HepG2 (cell line): ENCODE measurements around the gene PSMC3IP. TPM values are rescaled to one million over a fixed set of nuclear protein-coding genes. Genes with fewer than 3 reads are reported as not detected.

Experiments used
- ATAC-seq: fragments of 200-7000 bp; cut with Tn5 transposase; 3 replicates; pipeline ENCODE4 v1.9.1; 2020; ENCODE audit warnings: mild to moderate bottlenecking, moderate library complexity
- BruUV-seq: library from RNA; stranded (reverse); fragments of 400-500 nt; replicated peaks from 2 replicates; lab custom pipeline; 2021; lab: Mats Ljungman, UMichigan
- CTCF ChIA-PET: fragments of 300-600 bp; formaldehyde crosslinking; extraction: SDS; loops from one replicate; lab custom pipeline; 2021; ENCODE audit warnings: low total read pairs, inconsistent platforms, low intra/inter-chr PET ratio; lab: Yijun Ruan, JAX
- POLR2A ChIA-PET: fragments of 350-600 bp; sonication (Branson Sonifier 250); formaldehyde crosslinking; loops from one replicate; lab custom pipeline; 2020; ENCODE audit warnings: antibody characterized with exemption, inconsistent platforms; lab: Yijun Ruan, JAX
- DNase-seq: peaks from one replicate; pipeline ENCODE4 v3.0.0-alpha.2; 2015; ENCODE audit warnings: low spot score
- FAIRE-seq: peaks from 3 replicates; lab custom pipeline; 2011; peaks lifted over from hg19 to GRCh38; lab: Jason Lieb, UNC
- H2AFZ ChIP-seq: one replicate; pipeline ENCODE4 v1.6.1; 2011; ENCODE audit warnings: low read length, inconsistent platforms
- H3K27ac ChIP-seq: fragments of 300-600 bp; 3 replicates; pipeline ENCODE4 v1.8.0; 2011; ENCODE audit warnings: mixed run types, mild to moderate bottlenecking, mixed read lengths, low read length, inconsistent platforms; ENCODE audit not compliant: insufficient read depth; ENCODE audit errors: extremely low read length
- H3K27me3 ChIP-seq, 2 experiments: fragments of 200-600 bp in 1 of 2; 2 replicates in 1 of 2; 3 replicates in 1 of 2; pipeline versions ENCODE4 v1.6.0 to v1.8.0; 2011; ENCODE audit warnings: low read length in 2 of 2, mild to moderate bottlenecking in 2 of 2, moderate library complexity in 2 of 2, inconsistent platforms in 1 of 2; ENCODE audit not compliant: insufficient read depth in 2 of 2, control insufficient read depth in 1 of 2
- H3K36me3 ChIP-seq, 2 experiments: fragments of 200-600 bp in 1 of 2; replicated peaks in 1 of 2; 2 replicates in 1 of 2; 3 replicates in 1 of 2; pipeline versions ENCODE4 v1.5.1 to v1.8.0; 2011; ENCODE audit warnings: low read length in 2 of 2, inconsistent platforms in 1 of 2; ENCODE audit not compliant: insufficient read depth in 2 of 2, control insufficient read depth in 1 of 2
- H3K4me1 ChIP-seq: 2 replicates; pipeline ENCODE4 v1.5.1; 2012; ENCODE audit warnings: low read length, inconsistent platforms; ENCODE audit not compliant: insufficient read depth
- H3K4me2 ChIP-seq: 2 replicates; pipeline ENCODE4 v1.6.0; 2011; ENCODE audit warnings: low read depth, low read length, inconsistent platforms
- H3K4me3 ChIP-seq, 3 experiments: fragments of 200-600 bp in 1 of 3; sonication (generic), shearing (Covaris generic) in 1 of 3; replicated peaks in 1 of 3; 2 replicates each; pipeline ENCODE4 v1.5.1; 2011 to 2016; ENCODE audit warnings: low read length in 3 of 3, inconsistent platforms in 2 of 3, low read depth in 2 of 3, mild to moderate bottlenecking in 2 of 3, control low read depth in 1 of 3, mixed read lengths in 1 of 3; ENCODE audit not compliant: insufficient read depth in 1 of 3
- H3K79me2 ChIP-seq: one replicate; pipeline ENCODE4 v1.6.1; 2011; ENCODE audit warnings: low read length, inconsistent platforms; ENCODE audit not compliant: insufficient read depth
- H3K9ac ChIP-seq: 2 replicates; pipeline ENCODE4 v1.6.0; 2011; ENCODE audit warnings: mild to moderate bottlenecking, low read depth, low read length, inconsistent platforms; ENCODE audit not compliant: insufficient read depth
- H3K9me3 ChIP-seq: 2 replicates; pipeline ENCODE4 v1.5.1; 2012; ENCODE audit warnings: mild to moderate bottlenecking, low read length
- H4K20me1 ChIP-seq: 2 replicates; pipeline ENCODE4 v1.6.0; 2011; ENCODE audit warnings: inconsistent platforms, mild to moderate bottlenecking, low read length, moderate library complexity; ENCODE audit not compliant: insufficient read depth
- FIP1L1 ChIP-seq: fragments of 200-400 bp; formaldehyde crosslinking; IDR thresholded peaks from 2 replicates; pipeline ENCODE4 v1.6.1; 2018; ENCODE audit warnings: low read depth, mild to moderate bottlenecking, low read length, moderate library complexity, borderline replicate concordance; ENCODE audit not compliant: insufficient read depth
- FOSL1 ChIP-seq: sonication (generic); formaldehyde crosslinking; IDR thresholded peaks from 2 replicates; pipeline ENCODE4 v1.9.0; 2021; ENCODE audit warnings: missing genetic modification reagents, borderline replicate concordance
- KMT2B ChIP-seq: IDR thresholded peaks from 2 replicates; pipeline ENCODE4 v1.6.1; 2016; ENCODE audit warnings: missing genetic modification reagents, missing compliant biosample characterization
- PBX3 ChIP-seq: sonication (generic); formaldehyde crosslinking; IDR thresholded peaks from 2 replicates; pipeline ENCODE4 v1.8.1; 2023; ENCODE audit warnings: missing genetic modification reagents, inconsistent platforms, borderline replicate concordance
- PITX1 ChIP-seq: sonication (generic); formaldehyde crosslinking; IDR thresholded peaks from 2 replicates; pipeline ENCODE4 v1.5.1; 2020; ENCODE audit warnings: mild to moderate bottlenecking, missing genetic modification reagents
- ZNF567 ChIP-seq: sonication (generic); formaldehyde crosslinking; IDR thresholded peaks from 2 replicates; pipeline ENCODE4 v1.8.1; 2023; ENCODE audit warnings: mild to moderate bottlenecking, missing genetic modification reagents, borderline replicate concordance
- WGBS: methylation state at CpG from one replicate; pipeline ENCODE4 v1.1.6; 2017; ENCODE audit warnings: low lambda C conversion rate; 5-methylcytosine and 5-hydroxymethylcytosine counted together
- in situ Hi-C: cut with HindIII; loops from 2 replicates; pipeline ENCODE4 v1.10.0; 2017; ENCODE audit warnings: low pct_unique_long_range_greater_than_20kb; ENCODE audit not compliant: extremely low pct_ligation_motif_present
- intact Hi-C: fragments of 100-400 bp; cut with micrococcal nuclease; formaldehyde crosslinking; loops from one replicate; pipeline ENCODE4 v1.10.0; 2022; ENCODE audit not compliant: unreplicated experiment
- polyA plus RNA-seq, 8 experiments: library from polyadenylated mRNA; depleted of rRNA in 3 of 8; stranded (reverse) in 7 of 8; unstranded in 1 of 8; fragments of >200 nt; fragmentation: Illumina TruSeq in 4 of 8; extraction: Trizol in 4 of 8; gene quantifications; 2 replicates each; pipeline versions ENCODE4 v1.2.1 to v1.2.3, GENCODE V29; 2011 to 2016; ENCODE audit warnings: low read depth in 4 of 8, missing spikeins in 1 of 8, mixed read lengths in 1 of 8; ENCODE audit not compliant: insufficient read depth in 1 of 8
- total RNA-seq, 5 experiments: library from RNA; depleted of rRNA; stranded (reverse); fragments of >200 nt; fragmentation: Illumina TruSeq; extraction: Trizol; gene quantifications; 2 replicates each; pipeline ENCODE4 v1.2.3, GENCODE V29; 2016; ENCODE audit warnings: low read depth in 1 of 5
- TF ChIP-seq, protein P1 (sequence below): sonication (generic); formaldehyde crosslinking; IDR thresholded peaks from 2 replicates; pipeline ENCODE4 v1.4.0; 2020; ENCODE audit warnings: missing genetic modification reagents; ENCODE audit errors: not compliant biosample characterization

Gene PSMC3IP
- total and polyA plus RNA-seq, 2 of the 13 experiments (the other 11 are each of a cell fraction or from before 2014, with no cell fraction given) = 6.5 to 22.4 TPM

GRCh38 chr17:42585353-42585752, 7.8 kb upstream of the PSMC3IP start:
- CTCF ChIA-PET = no interaction called here
- 100% methylated on average over 1 of the region's 1 CpG for WGBS
- no peaks in the 10 kb centered on the region for H3K4me1 ChIP-seq
- no peak overlapping the region for H2AFZ ChIP-seq
- no peak for ATAC-seq
- POLR2A ChIA-PET = no interaction called here
- no peaks in the 10 kb centered on the region for H4K20me1 ChIP-seq
- BruUV-seq = no TSS peak
- in situ Hi-C loops (no loop called here), intact Hi-C loops (no loop called here)
- no peak overlapping the region for H3K9ac ChIP-seq
- H3K79me2 ChIP-seq = no peaks in the 10 kb centered on the region
- H3K27me3 ChIP-seq = no peaks in the 10 kb centered on the region
- no peaks in the 10 kb centered on the region for H3K9me3 ChIP-seq
- no peak for DNase-seq
- TF ChIP-seq PBX3 (CRISPR knock-in tag) = no peak
- TF ChIP-seq ZNF567 (CRISPR knock-in tag) = no peak
- no peak for TF ChIP-seq FIP1L1
- TF ChIP-seq, protein P1, sequence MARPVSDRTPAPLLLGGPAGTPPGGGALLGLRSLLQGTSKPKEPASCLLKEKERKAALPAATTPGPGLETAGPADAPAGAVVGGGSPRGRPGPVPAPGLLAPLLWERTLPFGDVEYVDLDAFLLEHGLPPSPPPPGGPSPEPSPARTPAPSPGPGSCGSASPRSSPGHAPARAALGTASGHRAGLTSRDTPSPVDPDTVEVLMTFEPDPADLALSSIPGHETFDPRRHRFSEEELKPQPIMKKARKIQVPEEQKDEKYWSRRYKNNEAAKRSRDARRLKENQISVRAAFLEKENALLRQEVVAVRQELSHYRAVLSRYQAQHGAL (CRISPR knock-in tag) = no peak
- no peak for TF ChIP-seq KMT2B (CRISPR knock-in tag)
- no peak for TF ChIP-seq FOSL1 (CRISPR knock-in tag)
- no peak for TF ChIP-seq PITX1
- TF ChIP-seq, all 625 proteins: peak for 0
- Histone ChIP-seq H3K27ac (no peak overlapping the region), H3K4me2 (no peak overlapping the region), H3K4me3 (no peak overlapping the region), H3K36me3 (peaks cover 51 to 93% of the 10 kb centered on the region in 2 experiments)
- no peak for FAIRE-seq
